ENCODE data around the gene VAMP2.

Gene VAMP2

GRCh38 chr17:8143581-8144400, 19.0 kb downstream of the VAMP2 start:
- H3K9me3 ChIP-seq, result no peaks in the 10 kb centered on the region
- H4K20me1 ChIP-seq, result peaks cover 61% of the 10 kb centered on the region
- H3K27me3 ChIP-seq, result no peaks in the 10 kb centered on the region
- TF ChIP-seq Cebpa-rat (IDR thresholded peaks at IDR 0.05), result no peak
- H3K36me3 ChIP-seq, result peaks cover 89% of the 10 kb centered on the region
- no peak overlapping the region for H3K9ac ChIP-seq
- H3K4me1 ChIP-seq, result 0 out of 2 replicates have a peak, but pooled peaks cover 5% of the 10 kb centered on the region
- no peak overlapping the region for H3K4me2 ChIP-seq
- no peak overlapping the region for H3K27ac ChIP-seq
- no peak overlapping the region for H3K4me3 ChIP-seq

- Histone ChIP-seq H3K9me3 (no peaks in the 10 kb centered on the region), H3K36me3 (peaks cover 82% of the 10 kb centered on the region), H4K20me1 (peaks cover 55% of the 10 kb centered on the region), H3K27ac (no peak overlapping the region), H3K4me2 (no peak overlapping the region), H3K4me1 (peaks cover 8% of the 10 kb centered on the region), H3K27me3 (no peaks in the 10 kb centered on the region), H3K9ac (no peak overlapping the region), H3K4me3 (no peak overlapping the region)
- TF ChIP-seq Cebpa-rat (IDR thresholded peaks at IDR 0.05), result no peak
These were observed 19.7 kb downstream of the VAMP2 start for GRCh38 chr17:8142887-8143580.

- no peak for TF ChIP-seq Cebpa-rat (IDR thresholded peaks at IDR 0.05)
- peaks cover 48% of the 10 kb centered on the region for H4K20me1 ChIP-seq
These were observed 20.4 kb downstream of the VAMP2 start for GRCh38 chr17:8142158-8142886.

GRCh38 chr17:8141741-8142140, 21.0 kb downstream of the VAMP2 start:
- H4K20me1 ChIP-seq, result peaks cover 42% of the 10 kb centered on the region
- H3K4me3 ChIP-seq, result no peak overlapping the region
- no peak for TF ChIP-seq Cebpa-rat (IDR thresholded peaks at IDR 0.05)
- no peak overlapping the region for H3K9ac ChIP-seq
- no peaks in the 10 kb centered on the region for H3K27me3 ChIP-seq
- H3K4me2 ChIP-seq, result no peak overlapping the region
- H3K4me1 ChIP-seq, result peaks cover 18% of the 10 kb centered on the region
- no peak overlapping the region for H3K27ac ChIP-seq
- no peaks in the 10 kb centered on the region for H3K9me3 ChIP-seq
- H3K36me3 ChIP-seq, result peaks cover 69% of the 10 kb centered on the region

More at GRCh38 chr17:8142158-8142886, 20.4 kb downstream of the VAMP2 start:
- Histone ChIP-seq H3K27me3 (no peaks in the 10 kb centered on the region), H3K9ac (no peak overlapping the region), H3K9me3 (no peaks in the 10 kb centered on the region), H3K4me3 (no peak overlapping the region), H3K4me2 (no peak overlapping the region), H3K4me1 (peaks cover 15% of the 10 kb centered on the region), H3K36me3 (peaks cover 74% of the 10 kb centered on the region), H3K27ac (no peak overlapping the region)

- Histone ChIP-seq H3K27me3 (no peaks in the 10 kb centered on the region), H4K20me1 (peaks cover 36% of the 10 kb centered on the region), H3K4me2 (no peak overlapping the region), H3K9me3 (no peaks in the 10 kb centered on the region), H3K4me3 (no peak overlapping the region), H3K4me1 (peaks cover 18% of the 10 kb centered on the region), H3K9ac (no peak overlapping the region), H3K36me3 (peaks cover 62% of the 10 kb centered on the region), H3K27ac (no peak overlapping the region)
- TF ChIP-seq Cebpa-rat (IDR thresholded peaks at IDR 0.05), result no peak
These were observed 21.7 kb downstream of the VAMP2 start for GRCh38 chr17:8141045-8141444.

- Histone ChIP-seq H3K27me3 (no peaks in the 10 kb centered on the region), H3K27ac (no peak overlapping the region), H3K4me2 (no peak overlapping the region), H3K36me3 (peaks cover 55% of the 10 kb centered on the region), H3K4me1 (peaks cover 18% of the 10 kb centered on the region), H3K4me3 (no peak overlapping the region), H4K20me1 (peaks cover 29% of the 10 kb centered on the region), H3K9me3 (no peaks in the 10 kb centered on the region), H3K9ac (no peak overlapping the region)
- no peak for TF ChIP-seq Cebpa-rat (IDR thresholded peaks at IDR 0.05)
These were observed 22.4 kb downstream of the VAMP2 start for GRCh38 chr17:8140065-8141029.

GRCh38 chr17:8138672-8139371, 23.9 kb downstream of the VAMP2 start:
- no peaks in the 10 kb centered on the region for H3K9me3 ChIP-seq
- H3K4me2 ChIP-seq, result peak overlapping the region; percentile 96
- peak overlapping the region; percentile 68 for H3K27ac ChIP-seq
- TF ChIP-seq Cebpa-rat (IDR thresholded peaks at IDR 0.05), result no peak
- peak overlapping the region; percentile 68 for H3K4me3 ChIP-seq
- peaks cover 22% of the 10 kb centered on the region; the same call in 1 of the 2 replicates for H4K20me1 ChIP-seq
- peaks cover 18% of the 10 kb centered on the region for H3K4me1 ChIP-seq
- H3K36me3 ChIP-seq, result peaks cover 39% of the 10 kb centered on the region
- no peaks in the 10 kb centered on the region for H3K27me3 ChIP-seq
- H3K9ac ChIP-seq, result peak overlapping the region; percentile 80

- no peaks in the 10 kb centered on the region for H3K27me3 ChIP-seq
These were observed 24.4 kb downstream of the VAMP2 start for GRCh38 chr17:8138374-8138671.

More at GRCh38 chr17:8138374-8138671, 24.4 kb downstream of the VAMP2 start:
- no peak for TF ChIP-seq Cebpa-rat (IDR thresholded peaks at IDR 0.05)
- Histone ChIP-seq H3K4me1 (peaks cover 18% of the 10 kb centered on the region), H3K4me3 (peak overlapping the region; percentile 68), H3K9me3 (no peaks in the 10 kb centered on the region), H3K4me2 (peak overlapping the region; percentile 96), H4K20me1 (peaks cover 22% of the 10 kb centered on the region; the same call in 1 of the 2 replicates), H3K27ac (peak overlapping the region; percentile 18; the same call in 1 of the 2 replicates), H3K36me3 (peaks cover 35% of the 10 kb centered on the region), H3K9ac (peak overlapping the region; percentile 80)
